ENCODE data around the gene REC8.
"Not testable (repeated sequence)": the region's sequence is repeated elsewhere in the genome, so short reads cannot be mapped to it uniquely, and the experiment has no call there.

Gene REC8

DNA sequence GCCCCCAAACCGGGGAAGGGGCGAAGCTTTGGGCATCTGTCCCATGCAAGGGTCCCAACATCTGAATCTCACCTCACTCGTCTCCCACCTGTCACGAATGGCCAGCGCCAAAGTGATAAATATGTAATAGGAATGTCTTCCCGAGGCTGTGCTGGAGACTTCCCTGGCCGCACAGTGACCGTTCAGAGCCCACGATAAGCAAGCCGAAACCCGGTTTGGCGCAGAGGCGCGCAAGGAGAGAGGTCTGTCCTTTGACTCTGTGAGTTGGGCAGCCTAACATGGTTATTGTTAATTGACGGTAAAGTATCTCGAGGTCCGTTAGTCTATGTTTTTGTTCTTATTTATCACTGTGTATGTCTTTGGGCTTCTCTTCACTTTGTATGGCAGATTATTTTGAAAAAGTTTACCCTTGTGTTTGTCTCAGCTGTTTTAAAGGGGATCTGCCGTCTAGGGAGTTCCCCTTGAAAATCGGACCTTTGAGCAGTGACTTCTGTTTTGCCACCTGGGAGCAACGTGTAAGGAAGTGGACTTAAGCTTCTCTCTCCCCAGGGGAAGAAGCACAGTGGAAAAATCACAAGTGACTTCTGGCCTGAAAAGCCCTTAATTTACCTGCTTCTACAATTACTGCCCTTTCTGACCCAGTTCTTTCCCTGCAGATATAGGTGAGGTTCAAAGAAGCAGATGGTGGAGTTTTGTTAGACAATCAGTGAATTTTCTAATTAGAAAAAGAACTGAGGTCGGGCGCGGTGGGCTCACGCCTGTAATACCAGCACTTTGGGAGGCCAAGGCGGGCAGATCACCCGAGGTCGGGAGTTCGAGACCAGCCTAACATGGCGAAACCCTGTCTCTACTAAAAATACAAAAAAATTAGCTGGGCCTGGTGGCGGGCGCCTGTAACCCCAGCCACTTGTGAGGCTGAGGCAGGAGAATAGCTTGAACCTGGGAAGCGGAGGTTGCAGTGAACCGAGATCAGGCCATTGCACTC is 24.5 kb downstream of the REC8 start:
- Histone ChIP-seq H3K9ac (ENCODE audit: low read depth, low read length) (peak overlapping the region; percentile 98), H3K36me3 (ENCODE audit: insufficient read depth, low read length) (peaks cover 28% of the 10 kb centered on the region), H3K9me3 (ENCODE audit: insufficient read depth, low read depth, low read length) (peaks cover 2% of the 10 kb centered on the region; the same call in 1 of the 2 replicates), H3K4me3 (ENCODE audit: low read length) (peak overlapping the region; percentile 95), H3K27ac (ENCODE audit: low read depth, low read length) (peak overlapping the region; percentile 100), H3K27me3 (ENCODE audit: insufficient read depth, low read length) (no peaks in the 10 kb centered on the region), H3K4me1 (ENCODE audit: insufficient read depth, low read length) (no peaks in the 10 kb centered on the region; the same call in 1 of the 2 replicates)
- WGBS: 37% methylated on average over 33 of the region's 33 CpGs

- WGBS: 83% methylated on average over 1 of the region's 2 CpGs
- Histone ChIP-seq H3K9me3 (ENCODE audit: insufficient read depth, low read depth, low read length) (peaks cover 7% of the 10 kb centered on the region), H3K4me3 (ENCODE audit: low read length) (peak overlapping the region; percentile 16; the same call in 1 of the 2 replicates), H3K36me3 (ENCODE audit: insufficient read depth, low read length) (peaks cover 26% of the 10 kb centered on the region), H3K27me3 (ENCODE audit: insufficient read depth, low read length) (no peaks in the 10 kb centered on the region), H3K4me1 (ENCODE audit: insufficient read depth, low read length) (no peaks in the 10 kb centered on the region; the same call in 1 of the 2 replicates), H3K27ac (ENCODE audit: low read depth, low read length) (no peak overlapping the region), H3K9ac (ENCODE audit: low read depth, low read length) (no peak overlapping the region)
Measured at GRCh38 chr14:24197056-24197450, 25.2 kb downstream of the REC8 start.

- Histone ChIP-seq H3K27me3 (ENCODE audit: insufficient read depth, low read length) (no peaks in the 10 kb centered on the region), H3K9me3 (ENCODE audit: insufficient read depth, low read depth, low read length) (peaks cover 7% of the 10 kb centered on the region), H3K27ac (ENCODE audit: low read depth, low read length) (no peak overlapping the region), H3K9ac (ENCODE audit: low read depth, low read length) (no peak overlapping the region), H3K4me3 (ENCODE audit: low read length) (no peak overlapping the region), H3K4me1 (ENCODE audit: insufficient read depth, low read length) (peaks cover 5% of the 10 kb centered on the region; the same call in 1 of the 2 replicates), H3K36me3 (ENCODE audit: insufficient read depth, low read length) (peaks cover 12% of the 10 kb centered on the region)
- WGBS: 93% methylated on average over 6 of the region's 7 CpGs
Measured at GRCh38 chr14:24198814-24199524, 27.1 kb downstream of the REC8 start.

DNA sequence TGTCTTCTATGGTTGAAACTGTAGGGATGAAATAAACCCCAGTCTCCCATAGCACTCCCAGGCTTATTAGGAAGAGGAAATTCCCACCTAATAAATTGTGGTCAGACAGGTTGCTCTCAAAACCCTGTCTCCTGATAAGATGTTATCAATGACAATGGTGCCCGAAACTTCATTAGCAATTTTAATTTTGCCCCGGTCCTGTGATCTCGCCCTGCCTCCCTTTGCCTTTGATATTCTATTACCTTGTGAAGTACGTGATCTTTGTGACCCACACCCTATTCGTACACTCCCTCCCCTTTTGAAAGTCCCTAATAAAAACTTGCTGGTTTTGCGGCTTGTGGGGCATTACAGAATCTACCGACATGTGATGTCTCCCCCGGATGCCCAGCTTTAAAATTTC is 30.7 kb downstream of the REC8 start:
- H3K4me3 ChIP-seq (ENCODE audit: low read length); H3K9ac ChIP-seq (ENCODE audit: low read depth, low read length); H3K4me1 ChIP-seq (ENCODE audit: insufficient read depth, low read length); H3K9me3 ChIP-seq (ENCODE audit: insufficient read depth, low read depth, low read length); H3K27me3 ChIP-seq (ENCODE audit: insufficient read depth, low read length): not testable (repeated sequence)
- H3K27ac ChIP-seq (ENCODE audit: low read depth, low read length): peak overlapping the region; percentile 79; the same call in 1 of the 2 replicates
- 15% methylated on average over 8 of the region's 8 CpGs for WGBS
- H3K36me3 ChIP-seq (ENCODE audit: insufficient read depth, low read length): peaks cover 43% of the 10 kb centered on the region

DNA sequence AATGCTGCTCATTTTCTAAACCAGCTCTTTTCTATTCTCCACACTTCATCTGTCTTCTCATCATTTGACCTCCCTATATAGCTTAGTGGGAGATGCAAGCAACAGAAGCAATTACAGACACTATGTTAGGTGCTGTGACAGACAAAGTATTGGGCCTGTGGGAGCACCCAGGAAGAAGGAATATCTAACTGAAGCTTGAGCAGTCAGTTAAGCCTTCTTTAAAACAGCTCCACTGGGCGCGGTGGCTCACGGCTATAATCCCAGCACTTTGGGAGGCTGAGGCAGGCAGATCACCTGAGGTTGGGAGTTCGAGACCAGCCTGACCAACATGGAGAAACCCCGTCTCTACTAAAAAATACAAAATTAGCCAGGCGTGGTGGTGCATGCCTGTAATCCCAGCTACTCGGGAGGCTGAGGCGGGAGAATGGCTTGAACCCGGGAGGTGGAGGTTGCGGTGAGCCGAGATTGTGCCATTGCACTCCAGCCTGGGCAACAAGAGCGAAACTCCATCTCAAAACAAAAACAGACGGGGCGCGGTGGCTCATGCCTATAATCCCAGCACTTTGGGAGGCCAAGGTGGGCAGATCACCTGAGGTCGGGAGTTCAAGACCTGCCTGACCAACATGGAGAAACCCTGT is 31.5 kb downstream of the REC8 start:
- 93% methylated on average over 16 of the region's 16 CpGs for WGBS
- not testable (repeated sequence) for H3K4me3 ChIP-seq (ENCODE audit: low read length); H3K4me1 ChIP-seq (ENCODE audit: insufficient read depth, low read length); H3K9ac ChIP-seq (ENCODE audit: low read depth, low read length); H3K9me3 ChIP-seq (ENCODE audit: insufficient read depth, low read depth, low read length); H3K27me3 ChIP-seq (ENCODE audit: insufficient read depth, low read length)
- Histone ChIP-seq H3K36me3 (ENCODE audit: insufficient read depth, low read length) (peaks cover 51% of the 10 kb centered on the region), H3K27ac (ENCODE audit: low read depth, low read length) (peak overlapping the region; percentile 25; the same call in 1 of the 2 replicates)

DNA sequence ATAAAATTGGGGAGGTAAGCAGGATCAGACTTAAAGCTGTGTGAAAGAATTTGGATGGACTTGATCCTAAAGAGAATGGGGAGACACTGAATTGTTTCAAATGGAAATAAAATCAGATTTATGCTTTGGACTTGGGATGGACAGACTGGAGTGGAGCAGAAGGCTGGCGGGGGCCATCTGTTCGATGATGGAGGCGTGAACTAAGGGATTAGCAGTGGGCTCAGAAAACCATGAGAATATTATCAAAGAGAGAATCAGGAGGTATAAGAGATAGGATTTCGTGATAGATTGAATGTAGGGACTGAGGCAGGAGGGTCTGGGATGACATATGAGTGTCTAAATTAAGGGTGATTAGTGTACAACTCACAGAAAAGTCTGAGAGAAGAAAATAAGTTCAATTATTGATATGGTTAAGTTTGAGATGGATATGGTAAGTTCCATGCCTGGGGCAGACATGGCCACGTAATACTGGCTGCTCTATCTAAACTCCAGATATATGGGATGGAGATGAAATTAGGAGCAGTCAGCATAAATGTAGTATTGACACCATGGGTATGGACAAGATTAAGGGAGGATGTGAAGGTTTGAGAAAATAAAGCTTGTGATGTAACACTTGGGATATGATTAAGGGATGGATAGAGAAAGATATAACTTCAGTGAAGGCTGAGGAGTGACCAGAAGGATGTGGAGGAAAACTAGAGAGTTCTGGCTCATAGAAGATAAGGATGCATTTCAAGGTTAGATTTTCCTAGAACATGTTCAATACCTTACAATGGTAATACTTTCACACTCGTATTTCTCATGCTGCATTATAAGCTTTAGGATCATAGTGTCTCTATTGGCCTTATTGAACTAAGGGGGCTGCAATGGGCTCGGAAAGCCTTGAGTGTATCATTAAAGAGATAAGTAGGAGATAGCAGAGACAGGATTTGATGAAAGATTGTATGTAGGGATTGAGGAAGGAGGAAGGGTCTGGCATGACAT is 32.6 kb downstream of the REC8 start:
- Histone ChIP-seq H3K9ac (ENCODE audit: low read depth, low read length) (no peak overlapping the region), H3K27ac (ENCODE audit: low read depth, low read length) (no peak overlapping the region), H3K4me1 (ENCODE audit: insufficient read depth, low read length) (peaks cover 5% of the 10 kb centered on the region; the same call in 1 of the 2 replicates), H3K9me3 (ENCODE audit: insufficient read depth, low read depth, low read length) (peaks cover 7% of the 10 kb centered on the region), H3K27me3 (ENCODE audit: insufficient read depth, low read length) (no peaks in the 10 kb centered on the region), H3K4me3 (ENCODE audit: low read length) (no peak overlapping the region), H3K36me3 (ENCODE audit: insufficient read depth, low read length) (peaks cover 61% of the 10 kb centered on the region)
- 92% methylated on average over 7 of the region's 7 CpGs for whole genome bisulfite sequencing

DNA sequence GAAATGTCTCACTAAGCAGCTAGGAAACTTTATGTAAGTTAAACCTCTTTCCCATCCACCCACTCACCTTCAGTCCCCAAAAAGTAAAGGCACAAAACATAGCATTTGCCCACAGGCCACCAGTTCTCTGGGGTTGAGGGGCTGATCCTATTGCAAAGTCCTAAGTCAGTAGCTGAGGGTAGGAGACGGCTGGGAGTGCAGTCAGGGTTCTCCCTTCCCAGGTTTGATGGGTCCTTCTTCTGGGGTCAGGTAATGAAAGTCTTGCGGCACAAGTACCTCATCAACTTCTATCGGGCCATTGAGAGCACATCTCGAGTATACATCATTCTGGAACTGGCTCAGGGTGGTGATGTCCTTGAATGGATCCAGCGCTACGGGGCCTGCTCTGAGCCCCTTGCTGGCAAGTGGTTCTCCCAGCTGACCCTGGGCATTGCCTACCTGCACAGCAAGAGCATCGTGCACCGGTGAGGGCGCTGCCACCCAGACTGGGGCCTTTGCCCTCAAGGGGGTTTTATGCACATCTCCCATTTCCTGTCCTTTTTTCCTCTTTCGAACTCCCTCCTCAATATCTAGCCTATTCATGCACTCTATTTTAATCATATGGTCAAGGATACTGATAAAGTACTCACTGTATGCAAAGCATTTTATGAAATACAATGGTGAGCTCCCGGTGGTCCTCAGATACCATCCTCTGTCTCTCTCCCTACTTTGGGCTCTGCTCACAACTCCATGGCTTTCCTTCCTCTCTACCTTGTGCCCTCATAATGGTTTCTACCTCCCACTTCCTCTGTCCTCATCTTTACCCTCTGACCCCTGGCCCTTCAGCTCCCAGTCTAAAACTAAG is 34.6 kb downstream of the REC8 start:
- Histone ChIP-seq H3K9me3 (ENCODE audit: insufficient read depth, low read depth, low read length) (peaks cover 4% of the 10 kb centered on the region), H3K27ac (ENCODE audit: low read depth, low read length) (no peak overlapping the region), H3K36me3 (ENCODE audit: insufficient read depth, low read length) (peaks cover 71% of the 10 kb centered on the region), H3K4me1 (ENCODE audit: insufficient read depth, low read length) (peaks cover 5% of the 10 kb centered on the region; the same call in 1 of the 2 replicates), H3K9ac (ENCODE audit: low read depth, low read length) (no peak overlapping the region), H3K4me3 (ENCODE audit: low read length) (no peak overlapping the region), H3K27me3 (ENCODE audit: insufficient read depth, low read length) (no peaks in the 10 kb centered on the region)
- WGBS: 96% methylated on average over 11 of the region's 11 CpGs

DNA sequence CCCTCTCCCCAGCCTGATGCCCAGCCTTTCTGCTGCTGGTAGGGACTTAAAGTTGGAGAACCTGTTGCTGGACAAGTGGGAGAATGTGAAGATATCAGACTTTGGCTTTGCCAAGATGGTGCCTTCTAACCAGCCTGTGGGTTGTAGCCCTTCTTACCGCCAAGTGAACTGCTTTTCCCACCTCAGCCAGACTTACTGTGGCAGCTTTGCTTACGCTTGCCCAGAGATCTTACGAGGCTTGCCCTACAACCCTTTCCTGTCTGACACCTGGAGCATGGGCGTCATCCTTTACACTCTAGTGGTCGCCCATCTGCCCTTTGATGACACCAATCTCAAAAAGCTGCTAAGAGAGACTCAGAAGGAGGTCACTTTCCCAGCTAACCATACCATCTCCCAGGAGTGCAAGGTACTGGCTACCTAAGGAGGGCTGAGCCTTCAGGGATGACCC is 35.2 kb downstream of the REC8 start:
- Histone ChIP-seq H3K27me3 (ENCODE audit: insufficient read depth, low read length) (no peaks in the 10 kb centered on the region), H3K27ac (ENCODE audit: low read depth, low read length) (no peak overlapping the region), H3K4me3 (ENCODE audit: low read length) (no peak overlapping the region), H3K36me3 (ENCODE audit: insufficient read depth, low read length) (peaks cover 71% of the 10 kb centered on the region), H3K9me3 (ENCODE audit: insufficient read depth, low read depth, low read length) (no peaks in the 10 kb centered on the region), H3K4me1 (ENCODE audit: insufficient read depth, low read length) (peaks cover 5% of the 10 kb centered on the region; the same call in 1 of the 2 replicates), H3K9ac (ENCODE audit: low read depth, low read length) (no peak overlapping the region)
- WGBS: 93% methylated on average over 5 of the region's 5 CpGs

GRCh38 chr14:24207625-24208024 is 35.7 kb downstream of the REC8 start:
- no peak overlapping the region for H3K27ac ChIP-seq (ENCODE audit: low read depth, low read length)
- H3K9ac ChIP-seq (ENCODE audit: low read depth, low read length): no peak overlapping the region
- peaks cover 71% of the 10 kb centered on the region for H3K36me3 ChIP-seq (ENCODE audit: insufficient read depth, low read length)
- peaks cover 5% of the 10 kb centered on the region; the same call in 1 of the 2 replicates for H3K4me1 ChIP-seq (ENCODE audit: insufficient read depth, low read length)
- no peak overlapping the region for H3K4me3 ChIP-seq (ENCODE audit: low read length)
- WGBS: 97% methylated on average over 2 of the region's 2 CpGs
- H3K9me3 ChIP-seq (ENCODE audit: insufficient read depth, low read depth, low read length): no peaks in the 10 kb centered on the region
- H3K27me3 ChIP-seq (ENCODE audit: insufficient read depth, low read length): no peaks in the 10 kb centered on the region
